KOPT-K1 (cell line): ENCODE measurements around the gene ZNF48.
A peak's percentile ranks its signal among the peaks of the same experiment; 100 is the strongest.

Experiments used
- H3K27ac ChIP-seq: fragments of 200-600 bp; sonication (generic); 2 replicates; pipeline ENCODE4 v1.5.1; 2016; ENCODE audit warnings: antibody characterized with exemption, mild to moderate bottlenecking, low read depth, low read length; ENCODE audit not compliant: poor library complexity, severe bottlenecking
- H3K36me3 ChIP-seq: fragments of 200-600 bp; sonication (generic); 2 replicates; pipeline ENCODE4 v1.5.1; 2017; ENCODE audit warnings: antibody characterized with exemption, mild to moderate bottlenecking, low read length, moderate library complexity; ENCODE audit not compliant: insufficient read depth
- H3K9me3 ChIP-seq: fragments of 200-600 bp; sonication (generic); 2 replicates; pipeline ENCODE4 v1.5.1; 2017; ENCODE audit warnings: antibody characterized with exemption, low read length, mild to moderate bottlenecking; ENCODE audit not compliant: insufficient read depth, poor library complexity, severe bottlenecking

The ZNF48 gene

GRCh38 chr16:30369091-30369937 is 25.9 kb upstream of the ZNF48 start:
- Histone ChIP-seq H3K9me3 (no peaks in the 10 kb centered on the region), H3K27ac (peak overlapping the region; percentile 71), H3K36me3 (peaks cover 31% of the 10 kb centered on the region)

GRCh38 chr16:30369938-30370455 is 25.2 kb upstream of the ZNF48 start:
- H3K9me3 ChIP-seq = no peaks in the 10 kb centered on the region
- peak overlapping the region; percentile 71 for H3K27ac ChIP-seq
- peaks cover 24% of the 10 kb centered on the region for H3K36me3 ChIP-seq

- H3K36me3 ChIP-seq = peaks cover 19% of the 10 kb centered on the region
- no peaks in the 10 kb centered on the region for H3K9me3 ChIP-seq
- peak within 1 kb of the TSS; percentile 73 for H3K27ac ChIP-seq
Measured at GRCh38 chr16:30370456-30371247, 24.6 kb upstream of the ZNF48 start, which contains the start of gene TBC1D10B. TBC1D10B (minus strand) TSS chr16:30370494; CDS start chr16:30370183, 311 bp downstream.

DNA sequence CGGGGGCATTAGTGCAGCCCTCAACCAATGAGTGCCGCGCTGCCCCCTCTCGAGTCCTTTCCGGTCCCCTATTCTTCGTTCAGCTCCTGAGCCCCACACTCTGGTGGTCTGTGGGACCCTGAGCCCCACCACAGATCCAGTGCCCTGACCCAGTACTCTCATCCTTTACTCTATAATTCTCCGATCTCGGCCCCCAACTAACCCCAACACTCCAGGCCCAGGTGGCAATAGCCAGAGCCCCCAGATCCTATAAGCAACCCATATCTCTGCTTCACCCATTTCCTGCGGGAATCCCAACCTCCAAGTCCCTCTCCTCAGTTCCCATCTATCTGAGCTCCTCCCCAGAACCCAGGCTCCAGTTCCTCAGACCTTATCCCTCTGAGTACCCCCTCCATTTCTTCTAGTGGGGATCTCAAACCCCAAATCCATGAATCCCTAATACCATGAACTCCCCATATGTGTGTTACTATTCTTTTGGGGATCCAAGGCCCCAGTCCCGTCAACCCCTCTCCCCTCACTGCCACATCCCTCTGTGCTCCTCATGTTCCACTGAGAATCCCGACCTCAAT is 23.9 kb upstream of the ZNF48 start:
- H3K9me3 ChIP-seq = no peaks in the 10 kb centered on the region
- H3K27ac ChIP-seq = peak overlapping the region; percentile 73
- H3K36me3 ChIP-seq = peaks cover 20% of the 10 kb centered on the region; the same call in 1 of the 2 replicates

GRCh38 chr16:30372038-30372712 is 23.0 kb upstream of the ZNF48 start:
- peaks cover 15% of the 10 kb centered on the region; the same call in 1 of the 2 replicates for H3K36me3 ChIP-seq
- H3K27ac ChIP-seq = peak overlapping the region; percentile 73
- no peaks in the 10 kb centered on the region for H3K9me3 ChIP-seq

- no peaks in the 10 kb centered on the region for H3K9me3 ChIP-seq
- H3K36me3 ChIP-seq = peaks cover 11% of the 10 kb centered on the region; the same call in 1 of the 2 replicates
- H3K27ac ChIP-seq = peak overlapping the region; percentile 73
Measured at GRCh38 chr16:30372725-30373124, 22.5 kb upstream of the ZNF48 start.

- Histone ChIP-seq H3K9me3 (no peaks in the 10 kb centered on the region), H3K27ac (no peak within 1 kb of the TSS), H3K36me3 (peaks cover 17% of the 10 kb centered on the region)
Measured at GRCh38 chr16:30374538-30374937, 20.7 kb upstream of the ZNF48 start, which contains the start of gene MYL11. MYL11 (plus strand) TSS chr16:30374802; CDS start chr16:30374858, 56 bp downstream.

- H3K27ac ChIP-seq = no peak overlapping the region
- H3K36me3 ChIP-seq = peaks cover 29% of the 10 kb centered on the region
- H3K9me3 ChIP-seq = no peaks in the 10 kb centered on the region
Measured at GRCh38 chr16:30375864-30376263, 19.4 kb upstream of the ZNF48 start.

GRCh38 chr16:30376461-30376902 is 18.7 kb upstream of the ZNF48 start:
- H3K27ac ChIP-seq = peak overlapping the region; percentile 98
- no peaks in the 10 kb centered on the region for H3K9me3 ChIP-seq
- peaks cover 29% of the 10 kb centered on the region for H3K36me3 ChIP-seq

- Histone ChIP-seq H3K36me3 (peaks cover 29% of the 10 kb centered on the region), H3K27ac (peak overlapping the region; percentile 98), H3K9me3 (no peaks in the 10 kb centered on the region)
Measured at GRCh38 chr16:30377050-30377811, 18.0 kb upstream of the ZNF48 start.

DNA sequence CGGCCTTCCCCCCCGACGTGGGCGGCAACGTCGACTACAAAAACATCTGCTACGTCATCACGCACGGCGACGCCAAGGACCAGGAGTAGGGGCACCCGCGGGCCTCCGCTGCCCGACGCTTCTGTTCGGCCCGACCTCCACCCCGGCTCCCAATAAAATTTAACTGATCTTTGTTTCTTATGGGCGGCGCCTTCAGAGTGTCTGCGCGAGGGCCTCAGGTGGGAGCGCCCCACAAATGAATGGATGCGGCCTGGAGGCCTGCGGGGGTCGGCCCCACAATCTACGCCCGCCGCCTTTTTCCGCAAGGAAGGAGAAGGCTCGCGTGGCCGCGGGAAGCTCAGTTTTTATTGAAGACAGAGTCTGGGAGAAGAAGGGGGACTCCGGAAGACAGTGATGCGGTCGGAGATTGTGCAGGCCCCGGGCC is 17.4 kb upstream of the ZNF48 start:
- Histone ChIP-seq H3K9me3 (no peaks in the 10 kb centered on the region), H3K36me3 (peaks cover 29% of the 10 kb centered on the region), H3K27ac (peak overlapping the region; percentile 98)

- Histone ChIP-seq H3K9me3 (no peaks in the 10 kb centered on the region), H3K36me3 (peaks cover 29% of the 10 kb centered on the region), H3K27ac (peak overlapping the region; percentile 98)
Measured at GRCh38 chr16:30378236-30379157, 16.7 kb upstream of the ZNF48 start.
